Measurements from ENCODE around the gene SLC22A14. TPM values are rescaled to one million over a fixed set of nuclear protein-coding genes. Genes with fewer than 3 reads are reported as not detected.

Gene SLC22A14
- total and polyA plus RNA-seq, 9 of the 15 experiments (the other 6 are each of a cell fraction or from before 2014, with no cell fraction given), result 0.03 to 0.07 TPM; not detected in 7

DNA sequence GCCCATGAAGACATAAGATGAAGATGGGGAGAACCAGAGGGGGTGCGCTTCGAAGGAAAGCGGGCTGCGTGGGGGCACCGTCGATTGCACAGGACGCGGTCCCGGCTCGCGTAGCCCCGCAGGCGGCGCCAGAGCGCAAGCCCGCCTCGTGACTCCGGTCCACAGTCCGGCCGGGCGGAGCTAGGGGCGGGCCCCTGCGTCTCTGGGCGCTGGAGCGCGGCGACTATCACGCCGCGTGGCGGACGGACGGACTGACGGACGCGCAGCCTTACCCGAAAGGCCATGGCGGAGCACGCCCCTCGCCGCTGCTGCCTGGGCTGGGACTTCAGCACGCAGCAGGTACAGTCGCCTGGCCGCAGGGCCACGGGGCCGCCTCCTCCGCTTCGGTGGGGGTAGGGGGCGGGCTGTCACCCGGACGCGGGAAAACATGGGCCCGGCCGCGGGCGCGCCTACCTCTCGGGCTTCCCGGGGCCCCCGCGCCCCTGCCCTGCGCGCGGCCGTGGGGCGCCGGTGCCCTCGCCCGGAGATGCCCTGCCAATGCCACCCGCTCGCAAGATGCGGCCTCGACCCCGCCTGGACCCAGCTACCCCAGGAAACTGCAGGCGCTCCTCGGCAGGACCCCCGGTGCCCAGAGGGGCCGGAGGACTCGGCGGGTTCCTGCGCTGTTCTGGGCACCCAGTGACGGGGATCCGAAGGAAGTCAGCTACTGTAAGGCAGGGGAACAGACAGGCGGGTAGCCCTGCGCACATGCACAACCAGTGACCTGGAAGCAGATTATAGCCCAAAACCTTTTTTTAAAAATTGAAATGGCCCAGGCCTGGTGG, 64.7 kb downstream of the SLC22A14 start, which contains the start of gene XYLB (continued):
- TF ChIP-seq, protein P1, sequence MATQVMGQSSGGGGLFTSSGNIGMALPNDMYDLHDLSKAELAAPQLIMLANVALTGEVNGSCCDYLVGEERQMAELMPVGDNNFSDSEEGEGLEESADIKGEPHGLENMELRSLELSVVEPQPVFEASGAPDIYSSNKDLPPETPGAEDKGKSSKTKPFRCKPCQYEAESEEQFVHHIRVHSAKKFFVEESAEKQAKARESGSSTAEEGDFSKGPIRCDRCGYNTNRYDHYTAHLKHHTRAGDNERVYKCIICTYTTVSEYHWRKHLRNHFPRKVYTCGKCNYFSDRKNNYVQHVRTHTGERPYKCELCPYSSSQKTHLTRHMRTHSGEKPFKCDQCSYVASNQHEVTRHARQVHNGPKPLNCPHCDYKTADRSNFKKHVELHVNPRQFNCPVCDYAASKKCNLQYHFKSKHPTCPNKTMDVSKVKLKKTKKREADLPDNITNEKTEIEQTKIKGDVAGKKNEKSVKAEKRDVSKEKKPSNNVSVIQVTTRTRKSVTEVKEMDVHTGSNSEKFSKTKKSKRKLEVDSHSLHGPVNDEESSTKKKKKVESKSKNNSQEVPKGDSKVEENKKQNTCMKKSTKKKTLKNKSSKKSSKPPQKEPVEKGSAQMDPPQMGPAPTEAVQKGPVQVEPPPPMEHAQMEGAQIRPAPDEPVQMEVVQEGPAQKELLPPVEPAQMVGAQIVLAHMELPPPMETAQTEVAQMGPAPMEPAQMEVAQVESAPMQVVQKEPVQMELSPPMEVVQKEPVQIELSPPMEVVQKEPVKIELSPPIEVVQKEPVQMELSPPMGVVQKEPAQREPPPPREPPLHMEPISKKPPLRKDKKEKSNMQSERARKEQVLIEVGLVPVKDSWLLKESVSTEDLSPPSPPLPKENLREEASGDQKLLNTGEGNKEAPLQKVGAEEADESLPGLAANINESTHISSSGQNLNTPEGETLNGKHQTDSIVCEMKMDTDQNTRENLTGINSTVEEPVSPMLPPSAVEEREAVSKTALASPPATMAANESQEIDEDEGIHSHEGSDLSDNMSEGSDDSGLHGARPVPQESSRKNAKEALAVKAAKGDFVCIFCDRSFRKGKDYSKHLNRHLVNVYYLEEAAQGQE (IDR thresholded peaks at IDR 0.05; ENCODE audit: borderline replicate concordance), result peak; percentile 88
- TF ChIP-seq, protein P1 (CRISPR knock-in tag; IDR thresholded peaks at IDR 0.05; ENCODE audit: low read depth), result 0 out of 2 replicates have a peak, but pooled peaks have one; percentile 22
- TF ChIP-seq, protein P2, sequence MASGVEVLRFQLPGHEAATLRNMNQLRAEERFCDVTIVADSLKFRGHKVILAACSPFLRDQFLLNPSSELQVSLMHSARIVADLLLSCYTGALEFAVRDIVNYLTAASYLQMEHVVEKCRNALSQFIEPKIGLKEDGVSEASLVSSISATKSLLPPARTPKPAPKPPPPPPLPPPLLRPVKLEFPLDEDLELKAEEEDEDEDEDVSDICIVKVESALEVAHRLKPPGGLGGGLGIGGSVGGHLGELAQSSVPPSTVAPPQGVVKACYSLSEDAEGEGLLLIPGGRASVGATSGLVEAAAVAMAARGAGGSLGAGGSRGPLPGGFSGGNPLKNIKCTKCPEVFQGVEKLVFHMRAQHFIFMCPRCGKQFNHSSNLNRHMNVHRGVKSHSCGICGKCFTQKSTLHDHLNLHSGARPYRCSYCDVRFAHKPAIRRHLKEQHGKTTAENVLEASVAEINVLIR (CRISPR knock-in tag; IDR thresholded peaks at IDR 0.05), result no peak; the same call in 1 of the 2 replicates
- TF ChIP-seq, protein P3, sequence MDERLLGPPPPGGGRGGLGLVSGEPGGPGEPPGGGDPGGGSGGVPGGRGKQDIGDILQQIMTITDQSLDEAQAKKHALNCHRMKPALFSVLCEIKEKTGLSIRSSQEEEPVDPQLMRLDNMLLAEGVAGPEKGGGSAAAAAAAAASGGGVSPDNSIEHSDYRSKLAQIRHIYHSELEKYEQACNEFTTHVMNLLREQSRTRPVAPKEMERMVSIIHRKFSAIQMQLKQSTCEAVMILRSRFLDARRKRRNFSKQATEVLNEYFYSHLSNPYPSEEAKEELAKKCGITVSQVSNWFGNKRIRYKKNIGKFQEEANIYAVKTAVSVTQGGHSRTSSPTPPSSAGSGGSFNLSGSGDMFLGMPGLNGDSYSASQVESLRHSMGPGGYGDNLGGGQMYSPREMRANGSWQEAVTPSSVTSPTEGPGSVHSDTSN (CRISPR knock-in tag; IDR thresholded peaks at IDR 0.05; ENCODE audit: low read depth), result no peak
- TF ChIP-seq, protein P3 (tag; conservative IDR thresholded peaks at IDR 0.05; ENCODE audit: low read depth), result no peak
- TF ChIP-seq MECOM (CRISPR knock-in tag; IDR thresholded peaks at IDR 0.05) (no peak; the same call in 1 of the 2 replicates), FOXP1 (CRISPR knock-in tag; IDR thresholded peaks at IDR 0.05) (peak; percentile 98), POLR3A (IDR thresholded peaks at IDR 0.05; ENCODE audit: borderline replicate concordance, extremely low read depth, insufficient read depth, insufficient read length) (no peak), ZNF584 (CRISPR knock-in tag; IDR thresholded peaks at IDR 0.05; ENCODE audit: low read depth) (no peak)
- TF ChIP-seq, protein P4, sequence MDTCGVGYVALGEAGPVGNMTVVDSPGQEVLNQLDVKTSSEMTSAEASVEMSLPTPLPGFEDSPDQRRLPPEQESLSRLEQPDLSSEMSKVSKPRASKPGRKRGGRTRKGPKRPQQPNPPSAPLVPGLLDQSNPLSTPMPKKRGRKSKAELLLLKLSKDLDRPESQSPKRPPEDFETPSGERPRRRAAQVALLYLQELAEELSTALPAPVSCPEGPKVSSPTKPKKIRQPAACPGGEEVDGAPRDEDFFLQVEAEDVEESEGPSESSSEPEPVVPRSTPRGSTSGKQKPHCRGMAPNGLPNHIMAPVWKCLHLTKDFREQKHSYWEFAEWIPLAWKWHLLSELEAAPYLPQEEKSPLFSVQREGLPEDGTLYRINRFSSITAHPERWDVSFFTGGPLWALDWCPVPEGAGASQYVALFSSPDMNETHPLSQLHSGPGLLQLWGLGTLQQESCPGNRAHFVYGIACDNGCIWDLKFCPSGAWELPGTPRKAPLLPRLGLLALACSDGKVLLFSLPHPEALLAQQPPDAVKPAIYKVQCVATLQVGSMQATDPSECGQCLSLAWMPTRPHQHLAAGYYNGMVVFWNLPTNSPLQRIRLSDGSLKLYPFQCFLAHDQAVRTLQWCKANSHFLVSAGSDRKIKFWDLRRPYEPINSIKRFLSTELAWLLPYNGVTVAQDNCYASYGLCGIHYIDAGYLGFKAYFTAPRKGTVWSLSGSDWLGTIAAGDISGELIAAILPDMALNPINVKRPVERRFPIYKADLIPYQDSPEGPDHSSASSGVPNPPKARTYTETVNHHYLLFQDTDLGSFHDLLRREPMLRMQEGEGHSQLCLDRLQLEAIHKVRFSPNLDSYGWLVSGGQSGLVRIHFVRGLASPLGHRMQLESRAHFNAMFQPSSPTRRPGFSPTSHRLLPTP (IDR thresholded peaks at IDR 0.05; ENCODE audit: borderline replicate concordance, extremely low read depth, insufficient read length), result no peak

All from K562 (cell line).